ENCODE results near the gene MRAS.

The MRAS gene

DNA sequence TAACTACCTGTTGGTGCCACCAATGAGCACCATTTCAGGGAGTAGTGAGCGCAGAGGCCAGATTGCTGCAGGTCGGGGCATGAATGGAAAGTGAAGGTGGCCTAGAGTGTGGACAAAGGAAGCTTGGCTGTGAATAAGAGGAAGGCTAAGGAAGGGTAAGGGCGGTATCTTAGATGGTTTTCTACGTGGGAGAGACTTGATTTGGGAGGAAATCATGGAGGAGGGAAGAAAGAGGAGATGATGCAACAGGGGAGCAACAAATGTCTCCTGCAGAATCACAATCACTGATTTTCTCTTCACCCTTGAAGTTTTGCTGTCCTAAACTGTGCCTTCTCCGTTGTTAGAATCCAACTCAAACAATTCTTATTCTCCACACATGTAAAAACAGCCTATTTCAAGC, 40.5 kb upstream of the MRAS start:
- H3K9me2 ChIP-seq (replicated peaks; ENCODE audit: control insufficient read depth, low read length) = no peaks in the 10 kb centered on the region
- no peak for TF ChIP-seq EZH2phosphoT487 (IDR thresholded peaks at IDR 0.05; ENCODE audit: borderline replicate concordance, low read length)
- TF ChIP-seq, protein P1, sequence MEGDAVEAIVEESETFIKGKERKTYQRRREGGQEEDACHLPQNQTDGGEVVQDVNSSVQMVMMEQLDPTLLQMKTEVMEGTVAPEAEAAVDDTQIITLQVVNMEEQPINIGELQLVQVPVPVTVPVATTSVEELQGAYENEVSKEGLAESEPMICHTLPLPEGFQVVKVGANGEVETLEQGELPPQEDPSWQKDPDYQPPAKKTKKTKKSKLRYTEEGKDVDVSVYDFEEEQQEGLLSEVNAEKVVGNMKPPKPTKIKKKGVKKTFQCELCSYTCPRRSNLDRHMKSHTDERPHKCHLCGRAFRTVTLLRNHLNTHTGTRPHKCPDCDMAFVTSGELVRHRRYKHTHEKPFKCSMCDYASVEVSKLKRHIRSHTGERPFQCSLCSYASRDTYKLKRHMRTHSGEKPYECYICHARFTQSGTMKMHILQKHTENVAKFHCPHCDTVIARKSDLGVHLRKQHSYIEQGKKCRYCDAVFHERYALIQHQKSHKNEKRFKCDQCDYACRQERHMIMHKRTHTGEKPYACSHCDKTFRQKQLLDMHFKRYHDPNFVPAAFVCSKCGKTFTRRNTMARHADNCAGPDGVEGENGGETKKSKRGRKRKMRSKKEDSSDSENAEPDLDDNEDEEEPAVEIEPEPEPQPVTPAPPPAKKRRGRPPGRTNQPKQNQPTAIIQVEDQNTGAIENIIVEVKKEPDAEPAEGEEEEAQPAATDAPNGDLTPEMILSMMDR (IDR thresholded peaks at IDR 0.05; ENCODE audit: low read depth, low read length, poor library complexity, severe bottlenecking) = no peak
- peaks cover 8% of the 10 kb centered on the region for H3K9me3 ChIP-seq (ENCODE audit: control insufficient read depth, insufficient read depth, low read length)
- no peak overlapping the region for H3K4me3 ChIP-seq (ENCODE audit: low read length)
- H3F3A ChIP-seq (ENCODE audit: control insufficient read depth, insufficient read depth) = no peaks in the 10 kb centered on the region
- H4K20me1 ChIP-seq (ENCODE audit: control insufficient read depth, insufficient read depth, low read depth, low read length) = no peaks in the 10 kb centered on the region
- no peak overlapping the region for H3K4me2 ChIP-seq (ENCODE audit: low read length)
- no peaks in the 10 kb centered on the region for H3K4me1 ChIP-seq (ENCODE audit: control insufficient read depth, low read length)
- no peaks in the 10 kb centered on the region for H3K79me2 ChIP-seq (ENCODE audit: control insufficient read depth, low read length)
- no peaks in the 10 kb centered on the region for H3K36me3 ChIP-seq (ENCODE audit: control insufficient read depth, low read length)
- no peak overlapping the region for H3K27ac ChIP-seq (ENCODE audit: low read depth, low read length)
- peaks cover 12% of the 10 kb centered on the region; the same call in 1 of the 2 replicates for H3K27me3 ChIP-seq (ENCODE audit: control insufficient read depth, low read length)

DNA sequence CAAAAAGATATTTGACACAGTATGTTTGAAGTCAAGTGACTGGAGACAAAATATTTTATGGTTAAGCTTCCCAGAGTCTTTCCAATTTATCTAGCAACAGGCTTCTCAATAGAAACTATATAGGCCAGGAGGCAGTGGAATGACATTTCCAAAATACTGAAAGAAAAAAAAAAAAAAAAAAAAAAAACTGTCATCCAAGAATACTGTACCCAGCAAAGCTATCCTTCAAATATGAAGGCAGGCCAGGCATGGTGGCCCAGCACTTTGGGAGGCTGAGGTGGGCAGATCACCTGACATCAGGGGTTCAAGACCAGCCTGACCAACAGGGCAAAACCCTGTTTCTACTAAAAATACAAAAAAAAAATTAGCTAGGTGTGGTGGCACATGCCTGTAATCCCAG, 39.6 kb upstream of the MRAS start:
- H3K4me3 ChIP-seq (ENCODE audit: low read length) = no peak overlapping the region
- H3K27ac ChIP-seq (ENCODE audit: low read depth, low read length) = no peak overlapping the region
- peaks cover 12% of the 10 kb centered on the region; the same call in 1 of the 2 replicates for H3K27me3 ChIP-seq (ENCODE audit: control insufficient read depth, low read length)
- TF ChIP-seq EZH2phosphoT487 (IDR thresholded peaks at IDR 0.05; ENCODE audit: borderline replicate concordance, low read length) = no peak
- TF ChIP-seq, protein P1 (IDR thresholded peaks at IDR 0.05; ENCODE audit: low read depth, low read length, poor library complexity, severe bottlenecking) = no peak
- H3K9me2 ChIP-seq (replicated peaks; ENCODE audit: control insufficient read depth, low read length) = no peaks in the 10 kb centered on the region
- no peaks in the 10 kb centered on the region for H3K4me1 ChIP-seq (ENCODE audit: control insufficient read depth, low read length)
- H3K79me2 ChIP-seq (ENCODE audit: control insufficient read depth, low read length) = no peaks in the 10 kb centered on the region
- peaks cover 8% of the 10 kb centered on the region for H3K9me3 ChIP-seq (ENCODE audit: control insufficient read depth, insufficient read depth, low read length)
- H4K20me1 ChIP-seq (ENCODE audit: control insufficient read depth, insufficient read depth, low read depth, low read length) = no peaks in the 10 kb centered on the region
- no peak overlapping the region for H3K4me2 ChIP-seq (ENCODE audit: low read length)
- no peaks in the 10 kb centered on the region for H3F3A ChIP-seq (ENCODE audit: control insufficient read depth, insufficient read depth)
- H3K36me3 ChIP-seq (ENCODE audit: control insufficient read depth, low read length) = no peaks in the 10 kb centered on the region

- H3K4me1 ChIP-seq (ENCODE audit: control insufficient read depth, low read length) = no peaks in the 10 kb centered on the region
- H3K27ac ChIP-seq (ENCODE audit: low read depth, low read length) = no peak overlapping the region
- H4K20me1 ChIP-seq (ENCODE audit: control insufficient read depth, insufficient read depth, low read depth, low read length) = no peaks in the 10 kb centered on the region
- H3K4me3 ChIP-seq (ENCODE audit: low read length) = no peak overlapping the region
- H3K9me3 ChIP-seq (ENCODE audit: control insufficient read depth, insufficient read depth, low read length) = peaks cover 8% of the 10 kb centered on the region
- no peaks in the 10 kb centered on the region for H3K9me2 ChIP-seq (replicated peaks; ENCODE audit: control insufficient read depth, low read length)
- H3K27me3 ChIP-seq (ENCODE audit: control insufficient read depth, low read length) = peaks cover 12% of the 10 kb centered on the region; the same call in 1 of the 2 replicates
- no peaks in the 10 kb centered on the region for H3K79me2 ChIP-seq (ENCODE audit: control insufficient read depth, low read length)
- TF ChIP-seq, protein P1 (IDR thresholded peaks at IDR 0.05; ENCODE audit: low read depth, low read length, poor library complexity, severe bottlenecking) = no peak
- no peak for TF ChIP-seq EZH2phosphoT487 (IDR thresholded peaks at IDR 0.05; ENCODE audit: borderline replicate concordance, low read length)
- H3K4me2 ChIP-seq (ENCODE audit: low read length) = no peak overlapping the region
- H3K36me3 ChIP-seq (ENCODE audit: control insufficient read depth, low read length) = no peaks in the 10 kb centered on the region
- no peaks in the 10 kb centered on the region for H3F3A ChIP-seq (ENCODE audit: control insufficient read depth, insufficient read depth)
These were observed 37.9 kb upstream of the MRAS start for GRCh38 chr3:138310494-138310893.
